CD4-positive, alpha-beta T cell treated with Interleukin-6 for 4 hours (primary cell): ENCODE measurements around the gene LARGE1.

Experiments used
- DNase-seq: peaks from one replicate; pipeline ENCODE4 v3.0.0-alpha.2; 2020; ENCODE audit warnings: mixed read lengths

The LARGE1 gene

DNA sequence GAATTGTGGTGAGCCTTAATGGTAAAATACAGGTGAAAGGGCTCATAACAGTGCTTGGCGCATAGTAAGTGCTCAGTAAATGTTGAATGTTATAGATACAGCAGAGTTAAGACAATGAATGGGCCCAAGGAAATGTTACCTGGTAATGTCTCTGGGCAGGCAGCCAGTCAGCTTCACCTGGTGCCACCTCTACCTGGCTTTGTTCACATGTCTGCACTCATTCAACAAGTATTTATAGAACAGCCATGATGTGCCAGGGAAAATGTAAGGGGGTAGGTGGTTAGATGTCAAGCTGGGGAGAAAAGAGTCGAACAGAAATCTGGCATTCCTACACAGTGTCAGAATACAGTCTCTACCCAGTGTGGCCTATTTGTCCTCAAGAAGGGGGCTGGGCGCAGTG lies 623.3 kb downstream of the LARGE1 start:
- no peak for DNase-seq

DNA sequence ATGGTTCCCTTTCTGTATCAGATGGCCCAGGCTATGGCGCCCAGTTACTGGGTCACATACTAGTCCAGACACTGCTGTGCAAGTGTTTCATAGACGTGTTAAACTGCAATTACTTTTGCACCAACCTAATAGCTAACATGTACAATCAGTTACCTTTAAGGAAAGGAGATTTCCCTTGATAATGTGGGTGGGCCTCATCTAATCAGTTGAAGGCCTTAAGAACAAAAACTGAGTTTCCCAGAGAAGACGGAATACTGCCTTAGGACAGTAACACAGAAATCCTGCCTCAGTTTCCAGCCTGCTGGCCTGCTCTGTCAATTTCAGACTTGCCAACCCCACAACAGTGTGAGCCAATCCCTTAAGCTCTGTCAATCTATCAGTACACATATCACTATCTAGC lies 632.2 kb downstream of the LARGE1 start:
- DNase-seq = no peak

GRCh38 chr22:33275073-33275443 lies 645.2 kb downstream of the LARGE1 start:
- no peak for DNase-seq

- peak; percentile 2 for DNase-seq
Observed at GRCh38 chr22:33274214-33275072, 645.8 kb downstream of the LARGE1 start.

DNA sequence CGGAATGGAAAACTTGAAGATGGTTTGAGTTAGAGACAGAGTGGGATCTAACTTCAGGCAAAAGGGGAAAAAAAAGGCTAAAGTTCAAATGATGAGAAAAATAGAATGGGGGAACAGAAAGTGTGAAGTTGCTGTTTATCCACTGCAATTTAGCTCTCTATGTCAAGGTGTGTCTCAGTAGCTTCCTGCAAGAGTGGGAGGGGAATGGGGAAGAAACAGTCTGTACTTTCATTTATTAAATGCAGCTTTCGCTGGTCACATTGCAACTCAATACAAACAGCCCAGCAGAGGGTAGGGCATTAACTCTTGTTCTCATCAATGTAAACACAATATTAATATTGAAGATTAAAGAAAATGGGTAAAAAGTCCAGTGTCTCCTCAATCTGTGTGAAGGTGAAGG lies 647.4 kb downstream of the LARGE1 start:
- no peak for DNase-seq

DNA sequence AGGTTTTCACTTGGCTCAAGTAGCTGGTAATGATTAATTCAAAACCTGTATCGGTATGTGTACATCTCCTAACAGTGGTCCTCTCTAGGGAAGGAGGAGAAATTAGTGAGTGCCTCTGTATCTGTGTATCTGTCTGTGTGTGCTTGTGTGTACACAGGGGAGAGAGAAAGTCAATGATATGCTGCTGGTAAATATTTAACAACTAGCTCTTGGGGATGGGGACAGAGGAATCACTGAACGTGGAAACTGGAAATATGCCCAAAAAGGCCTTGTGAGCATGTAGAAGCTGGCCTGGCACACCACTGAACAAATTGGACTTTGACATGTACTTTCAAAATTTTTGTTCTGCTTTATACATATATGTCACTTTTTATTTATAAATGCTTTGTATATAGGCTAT lies 648.1 kb downstream of the LARGE1 start:
- no peak for DNase-seq

- no peak for DNase-seq
Observed at GRCh38 chr22:33271390-33272161, 648.7 kb downstream of the LARGE1 start.

DNA sequence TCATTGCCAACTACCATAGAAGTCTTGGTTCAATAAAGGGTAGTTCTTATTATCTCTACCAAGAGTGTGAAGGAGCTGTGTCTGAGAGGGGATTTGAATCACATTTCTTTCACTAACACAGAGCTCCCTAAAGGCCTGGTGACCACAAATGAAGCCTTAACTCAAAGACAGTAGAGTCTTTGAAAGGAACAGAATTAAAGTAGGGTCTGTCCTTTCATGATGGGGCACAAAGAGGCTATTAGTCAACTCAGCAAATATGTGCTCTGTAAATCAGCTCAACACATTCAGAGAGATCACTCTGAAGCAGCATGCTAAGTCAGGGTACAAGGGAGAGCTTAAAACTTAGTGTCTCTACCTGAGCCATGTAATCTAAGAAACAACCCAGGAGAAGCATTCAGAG lies 649.7 kb downstream of the LARGE1 start:
- DNase-seq = no peak

DNA sequence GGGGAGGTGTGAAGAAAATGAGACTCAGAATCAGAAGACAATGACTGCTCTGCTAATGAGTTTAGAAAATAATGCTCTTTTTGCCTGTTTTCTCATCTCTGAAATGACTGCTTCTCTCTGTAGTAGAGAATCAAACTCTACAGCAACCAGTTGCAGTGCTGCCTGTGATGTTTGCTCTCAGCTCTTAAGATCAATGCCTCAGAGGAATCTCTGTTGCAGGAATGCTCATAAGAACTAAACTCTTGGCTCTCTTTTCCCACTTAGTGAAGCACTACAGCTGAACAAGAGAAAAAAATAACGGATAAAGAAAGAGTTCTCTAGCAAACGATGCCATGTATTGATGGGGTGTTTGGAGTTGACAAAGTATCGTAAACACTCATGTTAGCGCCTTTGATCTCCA lies 658.6 kb downstream of the LARGE1 start:
- DNase-seq = no peak

DNA sequence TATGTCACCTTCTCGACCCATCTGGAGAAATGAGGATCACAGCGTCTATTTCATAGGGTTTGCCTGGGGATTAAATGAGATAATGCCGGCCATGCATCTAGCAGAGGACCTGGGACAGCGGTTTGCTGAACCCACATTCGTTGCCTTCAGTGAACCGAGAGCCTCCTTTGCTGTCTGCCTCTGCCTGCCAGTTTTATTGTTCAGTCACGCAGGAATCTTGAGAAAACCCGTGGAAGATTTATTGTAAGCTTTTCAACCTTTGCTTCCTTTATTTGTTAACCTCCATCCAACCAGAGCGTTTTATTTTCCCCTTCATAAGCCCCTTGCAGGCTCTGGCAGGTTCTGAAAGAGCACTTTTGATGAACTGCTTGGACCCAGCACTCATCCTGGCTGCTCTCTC lies 659.8 kb downstream of the LARGE1 start:
- no peak for DNase-seq

- no peak for DNase-seq
Observed at GRCh38 chr22:33255791-33256190, 664.5 kb downstream of the LARGE1 start.

DNA sequence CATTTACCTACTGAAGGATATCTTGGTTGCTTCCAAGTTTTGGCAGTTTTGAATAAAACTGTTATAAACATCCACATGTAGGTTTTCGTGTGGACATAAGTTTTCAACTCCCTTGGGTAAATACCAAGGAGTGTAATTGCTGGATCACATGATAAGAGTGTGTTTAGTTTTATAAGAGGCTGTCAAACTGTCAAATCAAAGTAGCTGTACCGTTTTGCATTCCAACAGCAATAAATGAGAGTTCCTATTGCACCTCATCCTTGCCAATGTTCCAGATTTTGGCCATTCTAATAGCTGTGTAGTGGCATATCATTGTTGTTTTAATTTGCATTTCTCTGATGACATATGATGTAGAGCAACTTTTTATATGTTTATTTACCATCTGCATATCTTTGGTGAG lies 671.3 kb downstream of the LARGE1 start:
- DNase-seq = no peak

GRCh38 chr22:33247758-33248157 lies 672.5 kb downstream of the LARGE1 start:
- DNase-seq = no peak

DNA sequence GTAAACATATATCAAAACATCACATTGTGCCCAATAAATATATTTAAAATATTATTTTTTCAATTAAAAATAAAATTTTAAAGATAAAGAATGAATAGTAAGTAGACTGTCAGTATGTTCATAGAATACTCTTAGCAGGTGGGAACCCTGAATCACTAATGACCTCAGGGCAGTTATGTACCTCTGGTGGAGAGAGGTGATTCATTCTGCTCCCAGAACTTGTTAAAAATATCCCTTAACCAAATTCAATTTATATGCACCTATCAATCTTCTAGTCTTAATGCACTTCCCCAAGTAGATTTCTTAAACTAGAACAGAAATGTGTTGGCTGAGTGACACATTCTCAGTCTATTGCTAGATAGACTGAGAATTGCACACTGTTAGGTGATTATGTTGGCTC lies 678.2 kb downstream of the LARGE1 start:
- DNase-seq = no peak

DNA sequence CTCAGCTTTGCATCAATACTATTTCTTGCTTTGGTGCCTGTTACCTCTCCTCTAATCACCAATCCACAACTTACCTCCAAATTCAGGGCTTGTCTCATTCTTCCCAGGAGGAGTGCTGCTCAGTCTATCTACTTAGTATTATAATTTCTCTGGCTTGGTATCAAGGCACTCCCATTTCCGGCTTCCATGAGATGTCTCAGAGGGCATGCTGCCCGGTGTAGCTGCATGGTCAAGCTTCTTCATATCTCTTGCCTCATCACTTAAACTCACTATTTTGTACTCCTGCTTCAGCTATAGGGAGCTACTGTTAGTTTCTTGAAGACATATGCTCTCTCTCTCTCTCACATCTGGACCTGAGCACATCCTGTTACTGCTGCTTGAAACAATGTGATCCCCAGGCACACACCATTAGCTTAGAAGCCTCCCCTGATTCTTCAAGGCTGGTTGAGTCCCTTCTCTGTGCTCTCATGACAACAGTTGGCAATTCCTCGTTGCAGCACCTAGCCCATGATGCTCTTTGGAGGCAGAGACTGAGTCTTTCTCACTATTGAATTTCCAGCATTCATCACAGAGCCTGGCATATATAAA lies 679.3 kb downstream of the LARGE1 start:
- no peak for DNase-seq

GRCh38 chr22:33232071-33232470 lies 688.2 kb downstream of the LARGE1 start:
- DNase-seq = no peak

DNA sequence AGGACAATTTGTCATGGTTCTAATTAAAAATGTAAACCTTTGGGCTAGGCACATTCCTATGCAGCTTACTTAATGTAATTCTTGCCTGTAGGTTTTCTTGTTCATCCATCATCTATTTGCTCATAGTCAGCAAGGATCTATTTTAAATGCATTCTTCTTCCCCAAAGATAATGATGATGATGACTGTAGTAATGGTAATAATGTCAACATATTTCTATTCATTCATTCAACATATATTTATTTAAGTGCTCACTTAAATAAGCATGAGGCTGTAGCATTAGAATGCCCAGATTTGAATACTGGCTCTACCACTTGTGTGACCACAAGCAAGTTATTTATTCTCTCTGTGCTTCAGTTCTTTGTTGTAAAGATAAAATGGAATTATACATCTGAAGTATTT lies 692.5 kb downstream of the LARGE1 start:
- no peak for DNase-seq

- DNase-seq = no peak
Observed at GRCh38 chr22:33224841-33225240, 695.4 kb downstream of the LARGE1 start.
